Esophagus (tissue), 2 donors: ENCODE results near the gene NCAM1. TPM values are rescaled to one million over a fixed set of nuclear protein-coding genes. Genes with fewer than 3 reads are reported as not detected.
A peak's percentile ranks its signal among the peaks of the same experiment; 100 is the strongest.

Experiments used
- H3K27ac ChIP-seq, 2 donors: one replicate each; pipeline ENCODE4 v1.5.1; 2013; ENCODE audit warnings: low read depth in 2 of 2, mild to moderate bottlenecking in 2 of 2, inconsistent platforms in 1 of 2, low read length in 1 of 2, moderate library complexity in 1 of 2
- H3K27me3 ChIP-seq, 2 donors: one replicate each; pipeline ENCODE4 v1.6.1; 2013; ENCODE audit warnings: low read length in 2 of 2, control low read depth in 1 of 2, mild to moderate bottlenecking in 1 of 2; ENCODE audit not compliant: insufficient read depth in 2 of 2, control insufficient read depth in 1 of 2
- H3K36me3 ChIP-seq, 2 donors: one replicate each; pipeline ENCODE4 v1.6.1; 2013; ENCODE audit warnings: low read length in 1 of 2; ENCODE audit not compliant: control insufficient read depth in 2 of 2, insufficient read depth in 2 of 2
- H3K4me1 ChIP-seq, 2 donors: one replicate each; pipeline ENCODE4 v1.6.1; 2013; ENCODE audit warnings: low read length in 1 of 2; ENCODE audit not compliant: control insufficient read depth in 2 of 2, insufficient read depth in 2 of 2
- H3K4me3 ChIP-seq, 2 donors: one replicate each; pipeline ENCODE4 v1.5.1; 2013; ENCODE audit warnings: low read length in 2 of 2, mild to moderate bottlenecking in 2 of 2, low read depth in 1 of 2, moderate library complexity in 1 of 2
- H3K9me3 ChIP-seq, 2 donors: one replicate each; pipeline ENCODE4 v1.6.1; 2013; ENCODE audit warnings: mild to moderate bottlenecking in 2 of 2, low read depth in 1 of 2, low read length in 1 of 2, moderate library complexity in 1 of 2; ENCODE audit not compliant: control insufficient read depth in 2 of 2, insufficient read depth in 1 of 2
- WGBS, 2 donors: extraction: QIAGEN DNeasy Blood & Tissue Kit; methylation state at CpG; one replicate each; pipeline ENCODE4 v1.1.7; 2013; 5-methylcytosine and 5-hydroxymethylcytosine counted together
- polyA plus RNA-seq, 2 donors: library from polyadenylated mRNA; stranded (reverse); fragments of 200-250 nt; gene quantifications; one replicate each; pipeline ENCODE4 v1.2.3, GENCODE V29; 2013
- donor health status: healthy with polysubstance abuse.
- donor health status: Bipolar disorder and iron deficiency.

The NCAM1 gene
- polyA plus RNA-seq, 2 donors, result 1.7 to 2.2 TPM

GRCh38 chr11:113148076-113148475, 186.9 kb downstream of the NCAM1 start:
- no peaks in the 10 kb centered on the region for H3K36me3 ChIP-seq
- no peaks in the 10 kb centered on the region for H3K27me3 ChIP-seq
- no peak overlapping the region for H3K27ac ChIP-seq
- H3K4me1 ChIP-seq, result no peaks in the 10 kb centered on the region
- no peaks in the 10 kb centered on the region for H3K9me3 ChIP-seq
- no peak overlapping the region for H3K4me3 ChIP-seq
- WGBS, 2 donors, result 79 to 87% methylated on average over 9 of the region's 9 CpGs

DNA sequence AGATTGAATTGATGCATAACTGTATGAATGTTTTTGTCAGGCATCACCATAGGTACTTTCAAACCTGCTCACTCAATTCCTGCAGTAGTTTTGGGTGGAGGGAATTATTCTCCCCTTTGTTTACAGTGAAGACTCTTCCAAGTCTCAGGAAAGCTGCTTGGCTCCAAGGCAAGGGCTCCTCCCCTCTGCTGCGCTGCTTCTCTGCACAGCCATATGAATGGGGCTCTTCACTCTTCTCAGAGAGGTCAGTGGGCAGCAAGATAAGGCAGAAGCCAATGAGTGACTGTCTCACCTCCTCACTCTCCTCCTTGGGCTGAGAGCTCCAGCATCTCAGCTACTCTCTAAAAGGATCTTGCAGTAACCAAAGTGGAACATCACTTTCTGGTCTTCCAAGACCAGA, 187.4 kb downstream of the NCAM1 start:
- Histone ChIP-seq H3K27ac (no peak overlapping the region), H3K27me3 (no peaks in the 10 kb centered on the region), H3K4me1 (no peaks in the 10 kb centered on the region), H3K4me3 (no peak overlapping the region), H3K9me3 (no peaks in the 10 kb centered on the region), H3K36me3 (no peaks in the 10 kb centered on the region)
- 48 to 78% methylated on average over 1 of the region's 1 CpG for WGBS, 2 donors

- Histone ChIP-seq H3K4me3 (no peak overlapping the region), H3K4me1 (no peaks in the 10 kb centered on the region), H3K27ac (no peak overlapping the region), H3K9me3 (no peaks in the 10 kb centered on the region), H3K27me3 (no peaks in the 10 kb centered on the region), H3K36me3 (no peaks in the 10 kb centered on the region)
- WGBS, 2 donors, result 82 to 92% methylated on average over 4 of the region's 4 CpGs
Measured at GRCh38 chr11:113151521-113151920, 190.3 kb downstream of the NCAM1 start.

GRCh38 chr11:113152500-113152899, 191.3 kb downstream of the NCAM1 start:
- H3K36me3 ChIP-seq, result no peaks in the 10 kb centered on the region
- no peak overlapping the region for H3K4me3 ChIP-seq

GRCh38 chr11:113153847-113154246, 192.6 kb downstream of the NCAM1 start:
- Histone ChIP-seq H3K36me3 (no peaks in the 10 kb centered on the region), H3K4me1 (no peaks in the 10 kb centered on the region), H3K4me3 (no peak overlapping the region), H3K27me3 (no peaks in the 10 kb centered on the region), H3K27ac (no peak overlapping the region), H3K9me3 (no peaks in the 10 kb centered on the region)
- WGBS, 2 donors, result 62 to 70% methylated on average over 2 of the region's 2 CpGs

More at GRCh38 chr11:113152500-113152899, 191.3 kb downstream of the NCAM1 start:
- H3K9me3 ChIP-seq, result no peaks in the 10 kb centered on the region
- no peaks in the 10 kb centered on the region for H3K4me1 ChIP-seq
- H3K27ac ChIP-seq, result no peak overlapping the region
- H3K27me3 ChIP-seq, result no peaks in the 10 kb centered on the region

DNA sequence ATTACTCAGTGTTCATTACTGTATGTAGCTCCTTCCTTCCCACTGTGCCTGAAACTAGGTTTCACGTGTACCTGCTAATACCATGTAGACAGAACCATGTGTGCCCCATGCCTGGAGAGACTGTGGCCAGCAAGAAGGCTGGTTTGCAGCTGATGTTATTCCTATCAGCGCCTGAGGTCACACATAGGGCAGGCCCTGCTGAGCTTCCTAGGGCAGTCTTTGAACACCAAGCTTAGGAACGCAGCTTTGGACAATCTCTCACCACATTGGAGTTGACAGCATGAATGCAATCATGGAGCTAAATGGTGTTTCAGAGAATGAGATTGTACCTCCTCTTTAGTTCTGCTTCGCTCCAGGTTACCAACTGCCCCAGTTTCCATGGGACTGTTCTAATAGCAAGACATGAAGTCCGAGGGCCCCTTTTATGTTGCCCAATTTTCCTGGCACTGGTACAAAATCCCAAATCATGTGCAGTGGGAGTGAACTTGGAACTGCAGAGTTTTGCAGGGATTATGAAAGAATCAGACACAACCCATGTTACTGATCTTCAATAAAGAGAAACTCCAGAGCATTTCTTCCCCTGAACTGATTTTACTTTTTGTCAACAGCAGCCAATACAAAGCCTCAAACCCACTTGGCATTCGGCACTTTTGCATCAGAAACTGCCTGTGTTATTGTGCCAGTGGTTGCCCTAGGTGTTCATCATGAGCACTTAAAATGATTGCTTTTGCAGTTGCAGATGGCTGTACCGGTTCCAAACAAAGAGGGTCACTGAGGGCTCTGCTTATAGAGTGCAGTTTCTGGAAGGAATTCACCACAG, 199.0 kb downstream of the NCAM1 start:
- no peaks in the 10 kb centered on the region for H3K4me1 ChIP-seq
- no peaks in the 10 kb centered on the region for H3K27me3 ChIP-seq
- peak overlapping the region in 1 of 2 donors; percentile 30 for H3K27ac ChIP-seq
- H3K4me3 ChIP-seq, result no peak overlapping the region
- 77 to 78% methylated on average over 7 of the region's 7 CpGs for WGBS, 2 donors
- no peaks in the 10 kb centered on the region for H3K9me3 ChIP-seq
- H3K36me3 ChIP-seq, result no peaks in the 10 kb centered on the region

GRCh38 chr11:113160808-113161124, 199.5 kb downstream of the NCAM1 start:
- 81 to 85% methylated on average over 6 of the region's 6 CpGs for WGBS, 2 donors
- Histone ChIP-seq H3K4me3 (no peak overlapping the region), H3K27ac (no peak overlapping the region), H3K4me1 (no peaks in the 10 kb centered on the region), H3K36me3 (no peaks in the 10 kb centered on the region), H3K27me3 (no peaks in the 10 kb centered on the region), H3K9me3 (no peaks in the 10 kb centered on the region)

DNA sequence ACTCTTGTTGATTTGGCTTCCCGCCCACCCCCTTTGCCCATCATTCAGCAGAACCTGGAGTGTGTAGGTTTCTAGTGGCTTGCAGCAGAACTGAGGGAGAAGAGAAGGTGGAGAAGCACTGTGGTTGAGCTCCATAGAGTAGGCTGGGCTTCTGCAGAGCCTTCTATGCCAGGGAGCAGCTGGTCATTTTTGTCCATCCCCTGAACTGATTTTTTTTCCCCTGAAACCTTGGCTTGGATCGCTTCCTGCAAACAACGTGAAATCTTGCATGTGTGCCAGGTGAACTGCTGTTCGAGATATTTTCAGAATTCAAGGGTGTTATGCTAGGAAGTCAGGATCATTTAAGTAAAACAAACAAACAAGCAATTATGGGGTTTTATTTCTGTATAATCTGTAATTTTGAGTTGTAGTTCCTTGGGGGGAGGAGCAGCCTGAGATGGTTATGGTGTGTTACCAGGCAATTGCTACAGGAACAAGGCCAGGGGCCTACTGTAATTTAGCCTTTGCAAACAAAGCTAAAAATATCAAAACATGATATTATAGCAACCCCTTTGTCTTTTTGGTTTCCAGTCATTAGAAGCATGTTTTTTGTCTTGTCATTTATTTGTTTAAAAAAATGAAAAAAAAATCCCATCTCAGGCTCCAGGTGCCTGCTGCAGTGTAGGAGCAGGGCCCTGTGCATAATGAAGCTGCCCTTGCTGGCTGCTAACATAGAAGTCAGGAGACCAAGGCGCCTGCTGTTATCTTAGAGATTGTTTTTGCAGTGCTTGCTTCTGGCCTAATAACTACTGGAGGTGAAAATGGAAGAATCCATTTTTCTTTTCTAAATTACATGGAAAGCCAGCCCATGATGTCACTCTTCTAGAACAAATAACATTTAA, 200.7 kb downstream of the NCAM1 start:
- Histone ChIP-seq H3K4me3 (no peak overlapping the region), H3K4me1 (no peaks in the 10 kb centered on the region), H3K9me3 (no peaks in the 10 kb centered on the region), H3K27me3 (no peaks in the 10 kb centered on the region), H3K27ac (no peak overlapping the region), H3K36me3 (no peaks in the 10 kb centered on the region)
- WGBS, 2 donors, result 52 to 53% methylated on average over 5 of the region's 5 CpGs

DNA sequence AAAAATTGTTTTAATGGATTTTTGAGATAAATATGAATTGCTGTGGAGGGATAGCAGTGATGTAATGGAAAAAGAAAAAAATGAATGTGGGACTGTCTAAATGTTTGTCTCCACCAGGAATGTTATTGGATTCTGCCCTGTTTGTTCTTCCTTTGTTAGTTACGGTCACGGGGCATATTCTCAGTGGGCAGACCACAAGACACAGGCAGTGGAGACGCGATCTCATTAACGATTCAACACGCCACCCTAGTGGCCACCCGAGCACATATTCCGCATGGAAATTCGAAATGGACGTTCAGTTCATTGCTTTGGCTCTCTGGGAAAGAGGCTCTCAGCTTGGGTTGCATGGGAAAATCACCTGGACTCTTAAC, 201.4 kb downstream of the NCAM1 start:
- Histone ChIP-seq H3K9me3 (no peaks in the 10 kb centered on the region), H3K27ac (no peak overlapping the region), H3K4me3 (no peak overlapping the region), H3K4me1 (no peaks in the 10 kb centered on the region), H3K27me3 (no peaks in the 10 kb centered on the region), H3K36me3 (no peaks in the 10 kb centered on the region)
- WGBS, 2 donors, result 68 to 77% methylated on average over 10 of the region's 10 CpGs
